ENCODE data around the gene CFL1.
A peak's percentile ranks its signal among the peaks of the same experiment; 100 is the strongest.

CFL1 gene

GRCh38 chr11:65870706-65871681, 13.0 kb upstream of the CFL1 start:
- no peak for DNase-seq (ENCODE audit: low read depth in 4 of 4, low spot score in 1 of 4)

GRCh38 chr11:65870307-65870658, 12.3 kb upstream of the CFL1 start:
- DNase-seq (ENCODE audit: low read depth in 4 of 4, low spot score in 1 of 4) = no peak

GRCh38 chr11:65869643-65870306, 11.8 kb upstream of the CFL1 start:
- no peak for DNase-seq (ENCODE audit: low read depth in 4 of 4, low spot score in 1 of 4)

- DNase-seq (ENCODE audit: low read depth in 4 of 4, low spot score in 1 of 4) = no peak
These were observed 10.9 kb upstream of the CFL1 start for GRCh38 chr11:65868907-65869306.

- DNase-seq (ENCODE audit: low read depth in 4 of 4, low spot score in 1 of 4) = no peak
These were observed 10.2 kb upstream of the CFL1 start for GRCh38 chr11:65868076-65868667.

GRCh38 chr11:65867284-65868071, 9.5 kb upstream of the CFL1 start:
- no peak for DNase-seq (ENCODE audit: low read depth in 4 of 4, low spot score in 1 of 4)

GRCh38 chr11:65866509-65867283, 8.7 kb upstream of the CFL1 start:
- no peak for DNase-seq (ENCODE audit: low read depth in 4 of 4, low spot score in 1 of 4)

GRCh38 chr11:65865550-65866172, 7.7 kb upstream of the CFL1 start:
- no peak for DNase-seq (ENCODE audit: low read depth in 4 of 4, low spot score in 1 of 4)

- DNase-seq (ENCODE audit: low read depth in 4 of 4, low spot score in 1 of 4) = no peak
These were observed 6.9 kb upstream of the CFL1 start for GRCh38 chr11:65864706-65865471.

- DNase-seq (ENCODE audit: low read depth in 4 of 4, low spot score in 1 of 4) = no peak
These were observed 6.1 kb upstream of the CFL1 start for GRCh38 chr11:65863889-65864705.

GRCh38 chr11:65862941-65863888, 5.2 kb upstream of the CFL1 start:
- no peak for DNase-seq (ENCODE audit: low read depth in 4 of 4, low spot score in 1 of 4)

- no peak for DNase-seq (ENCODE audit: low read depth in 4 of 4, low spot score in 1 of 4)
These were observed 4.3 kb upstream of the CFL1 start for GRCh38 chr11:65862191-65862735.

GRCh38 chr11:65861533-65862183, 3.7 kb upstream of the CFL1 start:
- DNase-seq (ENCODE audit: low read depth in 4 of 4, low spot score in 1 of 4) = no peak

- no peak for DNase-seq (ENCODE audit: low read depth in 4 of 4, low spot score in 1 of 4)
These were observed 3.2 kb upstream of the CFL1 start for GRCh38 chr11:65861165-65861505.

- peak; percentile 86 to 97 (median 94) for DNase-seq (ENCODE audit: low read depth in 4 of 4, low spot score in 1 of 4)
These were observed 2.5 kb upstream of the CFL1 start, which contains the start of gene MUS81 for GRCh38 chr11:65860278-65861164. TSS of gene MUS81 (plus strand) at chr11:65860433. CDS start at chr11:65860754, 321 bp downstream.
